ENCODE results near the gene IQSEC1. TPM values are rescaled to one million over a fixed set of nuclear protein-coding genes. Genes with fewer than 3 reads are reported as not detected.

The IQSEC1 gene
- total and polyA plus RNA-seq, 10 of the 15 experiments (the other 5 are each of a cell fraction or from before 2014, with no cell fraction given): 0.92 to 55.2 (median 8.5) TPM

DNA sequence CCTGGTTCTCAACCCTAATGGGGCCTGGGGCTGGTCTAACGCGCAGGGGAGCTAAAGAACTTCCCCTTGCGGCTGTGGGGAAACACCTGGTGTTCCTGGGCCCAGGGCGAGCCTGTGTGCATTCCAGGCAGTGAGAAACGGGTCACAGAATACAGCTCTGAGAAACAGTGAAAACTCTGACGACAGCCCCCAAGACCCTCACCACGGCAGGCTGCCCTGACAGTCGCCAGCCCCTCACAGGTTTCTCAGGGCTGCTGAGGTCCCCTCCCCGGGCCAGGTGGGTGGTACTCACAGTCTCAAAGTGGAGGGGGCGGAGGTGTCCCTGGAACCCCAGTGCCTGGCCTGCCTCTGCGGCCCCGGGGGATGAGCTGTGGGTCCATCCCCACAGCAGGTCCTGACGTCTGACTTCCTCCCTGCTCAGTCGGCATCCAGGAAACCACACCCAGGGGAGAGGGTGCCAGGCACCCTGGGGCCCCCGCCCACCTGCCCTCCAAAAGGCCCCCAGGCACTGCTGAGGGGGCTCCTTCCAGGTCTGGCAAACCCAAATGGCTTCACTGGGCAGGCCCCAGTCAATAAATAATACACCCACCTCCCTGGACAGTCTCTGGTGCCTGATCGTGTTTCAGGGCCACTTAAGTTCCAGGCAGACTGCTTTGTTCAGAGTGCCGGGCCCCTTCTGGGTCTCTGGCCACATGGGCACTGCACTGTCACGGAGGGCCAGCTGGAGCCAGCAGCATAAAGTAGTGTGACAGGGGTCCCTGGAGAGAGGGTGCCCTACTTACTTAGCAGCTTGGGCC is 57.7 kb downstream of the IQSEC1 start (continued):
- TF ChIP-seq MLLT1 (IDR thresholded peaks at IDR 0.05) (peak; percentile 43; the same call in 1 of the 2 replicates), SMARCA5 (IDR thresholded peaks at IDR 0.05) (no peak; the same call in 1 of the 2 replicates), GATAD2B (conservative IDR thresholded peaks at IDR 0.05; ENCODE audit: low read depth) (peak; percentile 85), ZNF217 (IDR thresholded peaks at IDR 0.05) (0 out of 2 replicates have a peak, but pooled peaks have one; percentile 14), IKZF1 (conservative IDR thresholded peaks at IDR 0.05) (peak; percentile 75), SUPT20H (IDR thresholded peaks at IDR 0.05; ENCODE audit: borderline replicate concordance, control insufficient read depth, low read depth, low read length) (no peak), NR2C2 (IDR thresholded peaks at IDR 0.05; ENCODE audit: borderline replicate concordance, control insufficient read depth, insufficient read length, low read depth) (no peak), FOXM1 (IDR thresholded peaks at IDR 0.05; ENCODE audit: low read depth, low read length) (no peak), YY1 (IDR thresholded peaks at IDR 0.05; ENCODE audit: low read depth, low read length) (peak; percentile 30; the same call in 1 of the 2 replicates), MXI1 (IDR thresholded peaks at IDR 0.05; ENCODE audit: low read depth, low read length) (peak; percentile 9; the same call in 1 of the 2 replicates), SRF (IDR thresholded peaks at IDR 0.05; ENCODE audit: low read depth in 2 of 2, low read length in 2 of 2) (no peak), RELA (IDR thresholded peaks at IDR 0.05; ENCODE audit: borderline replicate concordance, partially characterized antibody) (peak; percentile 61), BHLHE40 (IDR thresholded peaks at IDR 0.05; ENCODE audit: borderline replicate concordance in 1 of 2, low read depth in 2 of 2, low read length in 1 of 2) (peak in 1 of 2 experiments; percentile 7; a peak in 2 of 4 replicates), RUNX3 (IDR thresholded peaks at IDR 0.05; ENCODE audit: low read length) (no peak), POLR2AphosphoS5 (IDR thresholded peaks at IDR 0.05; ENCODE audit: low read length) (peak; percentile 62), IRF3 (IDR thresholded peaks at IDR 0.05) (no peak), TBL1XR1 (IDR thresholded peaks at IDR 0.05; ENCODE audit: low read depth, low read length) (0 out of 2 replicates have a peak, but pooled peaks have one; percentile 41), ETV6 (conservative IDR thresholded peaks at IDR 0.05 in 1 of 2, IDR thresholded peaks at IDR 0.05 in 1 of 2; ENCODE audit: borderline replicate concordance in 1 of 2, low read depth in 1 of 2) (no peak), PAX5 (IDR thresholded peaks at IDR 0.05; ENCODE audit: borderline replicate concordance, low read depth, low read length) (0 out of 2 replicates have a peak, but pooled peaks have one; percentile 16), NBN (IDR thresholded peaks at IDR 0.05) (peak; percentile 53)
- TF ChIP-seq, protein P1, sequence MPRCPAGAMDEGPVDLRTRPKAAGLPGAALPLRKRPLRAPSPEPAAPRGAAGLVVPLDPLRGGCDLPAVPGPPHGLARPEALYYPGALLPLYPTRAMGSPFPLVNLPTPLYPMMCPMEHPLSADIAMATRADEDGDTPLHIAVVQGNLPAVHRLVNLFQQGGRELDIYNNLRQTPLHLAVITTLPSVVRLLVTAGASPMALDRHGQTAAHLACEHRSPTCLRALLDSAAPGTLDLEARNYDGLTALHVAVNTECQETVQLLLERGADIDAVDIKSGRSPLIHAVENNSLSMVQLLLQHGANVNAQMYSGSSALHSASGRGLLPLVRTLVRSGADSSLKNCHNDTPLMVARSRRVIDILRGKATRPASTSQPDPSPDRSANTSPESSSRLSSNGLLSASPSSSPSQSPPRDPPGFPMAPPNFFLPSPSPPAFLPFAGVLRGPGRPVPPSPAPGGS (IDR thresholded peaks at IDR 0.05; ENCODE audit: borderline replicate concordance, insufficient read depth, low read depth, low read length, poor library complexity, severe bottlenecking): peak; percentile 79
- TF ChIP-seq, protein P2, sequence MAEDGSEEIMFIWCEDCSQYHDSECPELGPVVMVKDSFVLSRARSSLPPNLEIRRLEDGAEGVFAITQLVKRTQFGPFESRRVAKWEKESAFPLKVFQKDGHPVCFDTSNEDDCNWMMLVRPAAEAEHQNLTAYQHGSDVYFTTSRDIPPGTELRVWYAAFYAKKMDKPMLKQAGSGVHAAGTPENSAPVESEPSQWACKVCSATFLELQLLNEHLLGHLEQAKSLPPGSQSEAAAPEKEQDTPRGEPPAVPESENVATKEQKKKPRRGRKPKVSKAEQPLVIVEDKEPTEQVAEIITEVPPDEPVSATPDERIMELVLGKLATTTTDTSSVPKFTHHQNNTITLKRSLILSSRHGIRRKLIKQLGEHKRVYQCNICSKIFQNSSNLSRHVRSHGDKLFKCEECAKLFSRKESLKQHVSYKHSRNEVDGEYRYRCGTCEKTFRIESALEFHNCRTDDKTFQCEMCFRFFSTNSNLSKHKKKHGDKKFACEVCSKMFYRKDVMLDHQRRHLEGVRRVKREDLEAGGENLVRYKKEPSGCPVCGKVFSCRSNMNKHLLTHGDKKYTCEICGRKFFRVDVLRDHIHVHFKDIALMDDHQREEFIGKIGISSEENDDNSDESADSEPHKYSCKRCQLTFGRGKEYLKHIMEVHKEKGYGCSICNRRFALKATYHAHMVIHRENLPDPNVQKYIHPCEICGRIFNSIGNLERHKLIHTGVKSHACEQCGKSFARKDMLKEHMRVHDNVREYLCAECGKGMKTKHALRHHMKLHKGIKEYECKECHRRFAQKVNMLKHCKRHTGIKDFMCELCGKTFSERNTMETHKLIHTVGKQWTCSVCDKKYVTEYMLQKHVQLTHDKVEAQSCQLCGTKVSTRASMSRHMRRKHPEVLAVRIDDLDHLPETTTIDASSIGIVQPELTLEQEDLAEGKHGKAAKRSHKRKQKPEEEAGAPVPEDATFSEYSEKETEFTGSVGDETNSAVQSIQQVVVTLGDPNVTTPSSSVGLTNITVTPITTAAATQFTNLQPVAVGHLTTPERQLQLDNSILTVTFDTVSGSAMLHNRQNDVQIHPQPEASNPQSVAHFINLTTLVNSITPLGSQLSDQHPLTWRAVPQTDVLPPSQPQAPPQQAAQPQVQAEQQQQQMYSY (CRISPR knock-in tag; IDR thresholded peaks at IDR 0.05): no peak

Measured in GM12878 (cell line).